A673 (cell line): ENCODE data around the gene LCE1F. TPM values are rescaled to one million over a fixed set of nuclear protein-coding genes. Genes with fewer than 3 reads are reported as not detected.

Source experiments
- BruUV-seq: library from RNA; stranded (reverse); fragments of 400-500 nt; replicated peaks from 2 replicates; lab custom pipeline; 2021; lab: Mats Ljungman, UMichigan
- CTCF ChIA-PET: fragments of 300-600 bp; sonication (Branson Sonifier 250); formaldehyde crosslinking; loops from one replicate; lab custom pipeline; 2022; ENCODE audit warnings: antibody characterized with exemption; lab: Charles Lee
- POLR2A ChIA-PET: fragments of 300-600 bp; sonication (Branson Sonifier 250); formaldehyde crosslinking; loops from one replicate; lab custom pipeline; 2022; ENCODE audit warnings: antibody characterized with exemption; ENCODE audit not compliant: low non-redundant PET; lab: Charles Lee
- DNase-seq: peaks from one replicate; pipeline ENCODE4 v3.0.0-alpha.2; 2015; ENCODE audit warnings: low spot score
- H3K27ac ChIP-seq: fragments of 200-600 bp; sonication (generic); 2 replicates; pipeline ENCODE4 v1.5.1; 2016; ENCODE audit warnings: mixed run types, low read depth, mild to moderate bottlenecking, mixed read lengths, antibody characterized with exemption, low read length; ENCODE audit not compliant: poor library complexity, severe bottlenecking
- H3K27me3 ChIP-seq: fragments of 200-600 bp; sonication (generic); replicated peaks from 2 replicates; pipeline ENCODE4 v1.6.1; 2017; ENCODE audit warnings: mixed run types, low read depth, mild to moderate bottlenecking, mixed read lengths, antibody characterized with exemption, low read length; ENCODE audit not compliant: insufficient read depth, poor library complexity
- H3K36me3 ChIP-seq: fragments of 200-600 bp; sonication (generic); 2 replicates; pipeline ENCODE4 v1.6.1; 2016; ENCODE audit warnings: mixed run types, mild to moderate bottlenecking, mixed read lengths, antibody characterized with exemption, low read length; ENCODE audit not compliant: insufficient read depth, poor library complexity, severe bottlenecking
- H3K4me1 ChIP-seq: fragments of 200-600 bp; sonication (generic); 2 replicates; pipeline ENCODE4 v1.6.1; 2017; ENCODE audit warnings: mixed run types, mild to moderate bottlenecking, mixed read lengths, antibody characterized with exemption, low read length; ENCODE audit not compliant: insufficient read depth, poor library complexity, severe bottlenecking
- H3K4me3 ChIP-seq: fragments of 200-600 bp; sonication (generic); 2 replicates; pipeline ENCODE4 v1.5.1; 2016; ENCODE audit warnings: low read depth, mixed run types, mild to moderate bottlenecking, mixed read lengths, low read length; ENCODE audit not compliant: poor library complexity, severe bottlenecking
- H3K9me3 ChIP-seq: fragments of 200-600 bp; sonication (generic); 2 replicates; pipeline ENCODE4 v1.6.1; 2016; ENCODE audit warnings: mixed run types, low read depth, mild to moderate bottlenecking, mixed read lengths, antibody characterized with exemption, low read length; ENCODE audit not compliant: poor library complexity, severe bottlenecking
- EZH2 ChIP-seq: fragments of 200-600 bp; sonication (generic); IDR thresholded peaks from 2 replicates; pipeline ENCODE4 v1.6.1; 2017; ENCODE audit warnings: borderline replicate concordance, low read depth, mild to moderate bottlenecking, mixed read lengths, antibody characterized with exemption, low read length; ENCODE audit not compliant: poor library complexity, severe bottlenecking
- intact Hi-C: fragments of 100-400 bp; cut with micrococcal nuclease; formaldehyde crosslinking; loops from one replicate; pipeline ENCODE4 v1.10.0; 2022; ENCODE audit not compliant: unreplicated experiment
- total RNA-seq: library from RNA; stranded (reverse); gene quantifications from 2 replicates; pipeline ENCODE4 v1.2.3, GENCODE V29; 2021
- TF ChIP-seq, protein P1 (sequence below): fragments of 300-800, 200-600 bp; sonication (generic); conservative IDR thresholded peaks from 2 replicates; pipeline ENCODE4 v1.5.1; 2017; ENCODE audit warnings: low read depth, mild to moderate bottlenecking, antibody characterized with exemption, low read length, moderate library complexity, mixed read lengths

LCE1F gene
- total RNA-seq, 1 experiment from 2014 or later, result not detected

DNA sequence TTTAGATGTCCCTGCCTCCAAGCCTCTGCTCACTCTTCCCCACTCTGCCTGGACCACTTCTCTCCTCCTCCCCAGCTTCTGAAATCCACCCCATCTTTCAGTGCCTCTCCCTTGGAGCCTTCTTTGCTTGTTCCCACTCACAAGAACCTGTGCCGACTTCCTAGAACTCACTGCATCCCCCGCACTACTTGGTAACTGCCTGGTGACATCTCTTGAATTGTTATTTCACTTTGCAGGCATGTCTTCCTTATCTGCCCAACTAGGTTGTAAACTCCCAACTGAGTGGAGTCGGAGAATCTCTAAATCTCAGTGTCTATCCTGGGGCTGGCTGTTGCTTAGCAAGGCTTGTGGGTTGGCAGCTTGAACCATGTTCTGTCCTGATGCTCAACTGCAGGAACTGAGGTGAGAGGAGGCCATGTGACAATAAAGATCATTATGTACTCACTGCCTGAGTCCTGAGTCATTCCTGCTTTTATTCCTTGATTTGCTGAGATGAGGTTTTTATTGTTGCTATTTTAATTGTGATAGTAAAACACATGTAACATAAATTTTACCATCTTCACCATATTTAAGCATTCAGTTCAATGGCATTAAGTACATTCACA, 13.2 kb upstream of the LCE1F start:
- ChIA-PET CTCF (no interaction called here), POLR2A (no interaction called here)
- Histone ChIP-seq H3K4me3 (no peak overlapping the region), H3K4me1 (no peaks in the 10 kb centered on the region), H3K9me3 (no peaks in the 10 kb centered on the region), H3K27me3 (no peaks in the 10 kb centered on the region), H3K27ac (no peak overlapping the region), H3K36me3 (no peaks in the 10 kb centered on the region)
- BruUV-seq, result no TSS peak
- intact Hi-C loops, result no loop called here
- DNase-seq, result no peak
- TF ChIP-seq, protein P1, sequence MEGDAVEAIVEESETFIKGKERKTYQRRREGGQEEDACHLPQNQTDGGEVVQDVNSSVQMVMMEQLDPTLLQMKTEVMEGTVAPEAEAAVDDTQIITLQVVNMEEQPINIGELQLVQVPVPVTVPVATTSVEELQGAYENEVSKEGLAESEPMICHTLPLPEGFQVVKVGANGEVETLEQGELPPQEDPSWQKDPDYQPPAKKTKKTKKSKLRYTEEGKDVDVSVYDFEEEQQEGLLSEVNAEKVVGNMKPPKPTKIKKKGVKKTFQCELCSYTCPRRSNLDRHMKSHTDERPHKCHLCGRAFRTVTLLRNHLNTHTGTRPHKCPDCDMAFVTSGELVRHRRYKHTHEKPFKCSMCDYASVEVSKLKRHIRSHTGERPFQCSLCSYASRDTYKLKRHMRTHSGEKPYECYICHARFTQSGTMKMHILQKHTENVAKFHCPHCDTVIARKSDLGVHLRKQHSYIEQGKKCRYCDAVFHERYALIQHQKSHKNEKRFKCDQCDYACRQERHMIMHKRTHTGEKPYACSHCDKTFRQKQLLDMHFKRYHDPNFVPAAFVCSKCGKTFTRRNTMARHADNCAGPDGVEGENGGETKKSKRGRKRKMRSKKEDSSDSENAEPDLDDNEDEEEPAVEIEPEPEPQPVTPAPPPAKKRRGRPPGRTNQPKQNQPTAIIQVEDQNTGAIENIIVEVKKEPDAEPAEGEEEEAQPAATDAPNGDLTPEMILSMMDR, result no peak

- no TSS peak for BruUV-seq
- DNase-seq, result no peak
- intact Hi-C loops, result no loop called here
These were observed 6.0 kb upstream of the LCE1F start for GRCh38 chr1:152768847-152769533.

GRCh38 chr1:152770411-152770810, 4.5 kb upstream of the LCE1F start:
- Histone ChIP-seq H3K4me3 (no peak overlapping the region), H3K27ac (no peak overlapping the region), H3K27me3 (peaks cover 3% of the 10 kb centered on the region), H3K9me3 (no peaks in the 10 kb centered on the region), H3K4me1 (no peaks in the 10 kb centered on the region), H3K36me3 (no peaks in the 10 kb centered on the region)
- no peak for TF ChIP-seq EZH2
- TF ChIP-seq, protein P1, result no peak
- ChIA-PET CTCF (no interaction called here), POLR2A (no interaction called here)
- no peak for DNase-seq
- intact Hi-C loops, result no loop called here
- BruUV-seq, result no TSS peak

More at GRCh38 chr1:152768847-152769533, 6.0 kb upstream of the LCE1F start:
- no peaks in the 10 kb centered on the region for H3K4me1 ChIP-seq
- no peaks in the 10 kb centered on the region for H3K9me3 ChIP-seq
- TF ChIP-seq EZH2, result no peak
- TF ChIP-seq, protein P1, result no peak
- ChIA-PET CTCF (no interaction called here), POLR2A (no interaction called here)
- no peaks in the 10 kb centered on the region for H3K36me3 ChIP-seq
- peaks cover 3% of the 10 kb centered on the region for H3K27me3 ChIP-seq
- no peak overlapping the region for H3K4me3 ChIP-seq
- H3K27ac ChIP-seq, result no peak overlapping the region
